Esophagus squamous epithelium (tissue), 4 donors: Measurements from ENCODE around the gene CHRNA5.
"Not testable (repeated sequence)": the region's sequence is repeated elsewhere in the genome, so short reads cannot be mapped to it uniquely, and the experiment has no call there.

Experiments
- CTCF ChIP-seq, 6 experiments: fragments of 450-650 bp in 4 of 6; fragments of 200-600 bp in 2 of 6; sonication (generic) in 2 of 6; IDR thresholded peaks; one replicate each; pipeline ENCODE4 v1.5.1; 2016 to 2019; ENCODE audit warnings: antibody characterized with exemption in 6 of 6, mild to moderate bottlenecking in 4 of 6, moderate library complexity in 4 of 6
- POLR2A ChIP-seq, 4 donors: fragments of 450-650 bp; IDR thresholded peaks; one replicate each; pipeline ENCODE4 v1.6.1; 2017; ENCODE audit warnings: antibody characterized with exemption in 4 of 4, mild to moderate bottlenecking in 4 of 4, moderate library complexity in 3 of 4

GRCh38 chr15:78609551-78609950, 44.2 kb downstream of the CHRNA5 start:
- not testable (repeated sequence) for TF ChIP-seq CTCF, POLR2A (IDR thresholded peaks at IDR 0.05)
